Raji (cell line): ENCODE results near the gene MYO9A.

Experiments used
- POLR2A ChIP-seq: IDR thresholded peaks from 2 replicates; pipeline ENCODE4 v1.6.1; 2011; ENCODE audit warnings: low read depth, low read length, control low read depth; ENCODE audit not compliant: insufficient read depth

Gene MYO9A

DNA sequence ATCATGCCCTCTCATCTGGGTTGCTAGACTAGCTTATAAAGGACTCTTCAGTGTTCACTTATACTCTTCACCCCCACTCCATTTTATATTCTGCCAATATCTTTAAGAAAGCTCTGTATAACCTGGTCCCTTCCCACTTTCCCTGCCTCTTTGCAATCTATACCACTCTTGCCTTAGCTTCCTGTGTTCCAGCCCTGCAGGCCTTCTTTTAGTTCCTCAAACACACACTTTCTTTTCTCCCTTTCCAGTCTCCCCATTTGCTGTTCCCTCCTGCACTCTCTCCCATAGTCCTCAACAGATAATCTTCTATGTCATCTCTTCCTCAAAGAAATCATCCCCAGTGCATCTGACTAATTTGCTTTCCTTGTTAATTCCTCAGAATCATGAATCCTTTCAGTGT is 29.0 kb upstream of the MYO9A start:
- no peak for TF ChIP-seq POLR2A

DNA sequence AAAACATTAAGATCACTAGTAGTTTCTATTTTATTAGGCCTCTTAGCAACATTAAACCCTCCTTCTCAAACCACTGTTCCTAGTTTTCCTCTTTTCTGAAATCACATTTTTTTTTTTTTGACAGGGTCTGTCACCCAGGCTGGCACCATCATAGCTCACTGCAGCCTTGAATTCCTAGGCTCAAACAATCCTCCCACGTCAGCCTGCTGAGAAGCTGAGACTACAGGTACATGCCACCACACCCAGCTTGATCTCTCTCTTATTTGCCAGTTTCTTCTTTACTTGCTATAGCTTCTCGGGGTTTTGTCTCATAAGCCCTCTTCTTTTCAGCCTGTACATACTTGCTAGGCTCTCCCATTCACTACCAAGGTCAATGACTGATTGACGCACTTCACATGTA is 28.3 kb upstream of the MYO9A start:
- TF ChIP-seq POLR2A = no peak

GRCh38 chr15:72141171-72142084 is 23.5 kb upstream of the MYO9A start:
- no peak for TF ChIP-seq POLR2A

- TF ChIP-seq POLR2A = no peak
Observed at GRCh38 chr15:72140088-72140487, 22.1 kb upstream of the MYO9A start.

DNA sequence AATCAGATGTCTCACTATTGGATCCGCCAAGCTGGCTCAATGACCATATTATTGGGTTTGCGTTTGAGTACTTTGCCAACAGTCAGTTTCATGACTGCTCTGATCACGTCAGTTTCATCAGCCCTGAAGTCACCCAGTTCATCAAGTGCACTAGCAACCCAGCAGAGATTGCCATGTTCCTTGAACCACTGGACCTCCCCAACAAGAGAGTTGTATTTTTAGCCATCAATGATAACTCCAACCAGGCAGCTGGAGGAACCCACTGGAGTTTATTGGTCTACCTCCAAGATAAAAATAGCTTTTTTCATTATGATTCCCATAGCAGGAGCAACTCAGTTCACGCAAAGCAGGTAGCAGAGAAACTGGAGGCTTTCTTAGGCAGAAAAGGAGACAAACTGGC is 21.7 kb upstream of the MYO9A start:
- no peak for TF ChIP-seq POLR2A

GRCh38 chr15:72136170-72137051 is 18.5 kb upstream of the MYO9A start:
- no peak for TF ChIP-seq POLR2A

DNA sequence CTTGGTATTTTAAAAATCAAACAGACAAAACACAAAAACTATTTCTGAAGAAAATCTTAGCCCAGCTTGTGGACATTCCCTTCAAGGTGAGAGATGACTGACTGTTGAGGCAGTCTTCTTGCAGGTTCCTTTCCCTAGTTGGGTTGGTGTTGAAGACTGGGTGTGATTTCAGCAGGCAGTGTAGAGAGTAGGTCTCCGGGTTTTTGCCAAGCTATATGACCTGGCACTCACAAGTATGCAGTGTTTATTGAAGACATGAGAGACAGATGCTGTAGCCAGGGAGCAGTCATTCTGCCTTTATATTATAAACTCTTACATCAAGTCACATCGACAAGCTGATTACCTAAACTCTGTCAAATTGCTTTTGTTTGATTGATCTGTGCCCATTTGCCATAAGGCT is 17.8 kb upstream of the MYO9A start:
- no peak for TF ChIP-seq POLR2A

GRCh38 chr15:72133211-72133610 is 15.3 kb upstream of the MYO9A start:
- TF ChIP-seq POLR2A = no peak

- no peak for TF ChIP-seq POLR2A
Observed at GRCh38 chr15:72131922-72132321, 14.0 kb upstream of the MYO9A start.

- no peak for TF ChIP-seq POLR2A
Observed at GRCh38 chr15:72130272-72130671, 12.3 kb upstream of the MYO9A start.

DNA sequence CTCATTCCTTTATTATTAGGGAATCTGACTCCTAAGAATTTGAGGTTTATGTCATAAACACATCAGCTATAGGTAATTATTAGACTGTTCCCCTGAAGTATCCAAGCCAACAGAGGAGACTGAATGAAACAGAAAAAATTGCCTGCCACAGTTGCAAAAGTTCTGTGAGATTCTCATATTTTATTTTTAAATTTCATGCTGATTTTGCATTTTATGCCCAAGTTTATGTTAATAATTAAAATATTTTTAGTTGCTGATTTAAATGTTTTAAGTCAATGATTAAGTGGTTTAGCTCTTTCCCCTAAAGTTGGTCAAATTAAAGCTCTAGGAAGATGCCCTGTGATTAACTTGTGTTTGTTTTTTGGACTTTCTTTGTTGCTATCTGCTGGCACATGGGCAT is 10.4 kb upstream of the MYO9A start:
- TF ChIP-seq POLR2A = no peak

GRCh38 chr15:72127724-72128322 is 9.9 kb upstream of the MYO9A start:
- no peak for TF ChIP-seq POLR2A

- TF ChIP-seq POLR2A = no peak
Observed at GRCh38 chr15:72124218-72124617, 6.3 kb upstream of the MYO9A start.

GRCh38 chr15:72117486-72118016 is 399 bp downstream of the MYO9A start:
- TF ChIP-seq POLR2A = peak; percentile 63
